HEK293 (cell line): Measurements from ENCODE around the gene PRTN3.

Experiments
- CTCF ChIP-seq: fragments of 450-650 bp; formaldehyde crosslinking; IDR thresholded peaks from 2 replicates; pipeline ENCODE4 v1.5.1; 2016; ENCODE audit warnings: missing biosample characterization, missing genetic modification characterization
- REST ChIP-seq: fragments of 450-650 bp; formaldehyde crosslinking; IDR thresholded peaks from 2 replicates; pipeline ENCODE4 v1.5.1; 2016; ENCODE audit warnings: missing biosample characterization, missing genetic modification characterization
- ZNF112 ChIP-seq: fragments of 450-650 bp; formaldehyde crosslinking; IDR thresholded peaks from 2 replicates; pipeline ENCODE4 v1.5.0; 2017; ENCODE audit warnings: missing biosample characterization, missing genetic modification characterization
- ZNF24 ChIP-seq: fragments of 450-650 bp; formaldehyde crosslinking; IDR thresholded peaks from 2 replicates; pipeline ENCODE4 v1.5.1; 2016; ENCODE audit warnings: missing biosample characterization, missing genetic modification characterization
- ZNF350 ChIP-seq: fragments of 450-650 bp; formaldehyde crosslinking; IDR thresholded peaks from 2 replicates; pipeline ENCODE4 v1.5.0; 2017; ENCODE audit warnings: missing biosample characterization, mild to moderate bottlenecking, missing genetic modification characterization
- ZNF518A ChIP-seq: fragments of 450-650 bp; formaldehyde crosslinking; conservative IDR thresholded peaks from 2 replicates; pipeline ENCODE4 v1.5.1; 2016; ENCODE audit warnings: low read depth, missing biosample characterization, missing genetic modification characterization
- ZNF76 ChIP-seq: fragments of 450-650 bp; formaldehyde crosslinking; IDR thresholded peaks from 2 replicates; pipeline ENCODE4; 2016; ENCODE audit warnings: low read depth, missing biosample characterization, missing genetic modification characterization, borderline replicate concordance
- ZNF830 ChIP-seq: fragments of 450-650 bp; IDR thresholded peaks from 2 replicates; pipeline ENCODE4 v1.5.0; 2018; ENCODE audit warnings: missing biosample characterization, missing genetic modification characterization, low read depth, mild to moderate bottlenecking, moderate library complexity

- no peak for TF ChIP-seq ZNF518A (tag by site-specific recombination)
- no peak for TF ChIP-seq ZNF830 (tag by site-specific recombination)
- no peak for TF ChIP-seq CTCF (tag by site-specific recombination)
- TF ChIP-seq REST (tag by site-specific recombination), result no peak
- no peak for TF ChIP-seq ZNF350
- TF ChIP-seq ZNF24, result no peak
- TF ChIP-seq ZNF112 (tag by site-specific recombination), result no peak
- TF ChIP-seq ZNF76 (tag by site-specific recombination), result no peak
These were observed 49.0 kb downstream of the PRTN3 start for GRCh38 chr19:889662-890295.
